ENCODE results near the gene ENGASE. TPM values are rescaled to one million over a fixed set of nuclear protein-coding genes. Genes with fewer than 3 reads are reported as not detected.

The ENGASE gene
- total and polyA plus RNA-seq, 7 donors, result 7.5 to 80.8 (median 26.7) TPM

GRCh38 chr17:79102214-79102613, 27.6 kb downstream of the ENGASE start:
- ATAC-seq, result no peak
- Histone ChIP-seq H3K4me1 (no peaks in the 10 kb centered on the region), H3K36me3 (ENCODE audit: insufficient read depth in 1 of 2, low read depth in 1 of 2) (no peaks in the 10 kb centered on the region), H3K9me3 (no peaks in the 10 kb centered on the region), H3K27me3 (ENCODE audit: insufficient read depth in 3 of 3, low read length in 2 of 3) (peaks cover 0 to 68% (median 17%) of the 10 kb centered on the region in 3 donors), H3K27ac (no peak overlapping the region), H3K4me3 (no peak overlapping the region)
- DNase-seq, result no peak
- 81 to 94% (median 82%) methylated on average over 6 to 7 of the region's 7 CpGs for WGBS, 3 donors
- intact Hi-C loops (cut with DNase I), result no loop called here
- TF ChIP-seq CTCF (IDR thresholded peaks at IDR 0.05), result no peak

GRCh38 chr17:79104898-79105600, 30.4 kb downstream of the ENGASE start:
- 73 to 88% (median 76%) methylated on average over 10 to 12 of the region's 12 CpGs for WGBS, 3 donors
- no peaks in the 10 kb centered on the region for H3K4me1 ChIP-seq
- H3K9me3 ChIP-seq, result no peaks in the 10 kb centered on the region
- H3K36me3 ChIP-seq (ENCODE audit: insufficient read depth in 1 of 2, low read depth in 1 of 2), result no peaks in the 10 kb centered on the region
- H3K27ac ChIP-seq, result no peak overlapping the region
- ATAC-seq (no peak), DNase-seq (no peak)
- H3K4me3 ChIP-seq, result no peak overlapping the region
- intact Hi-C loops (cut with DNase I), result no loop called here
- peaks cover 0 to 48% (median 9%) of the 10 kb centered on the region in 3 donors for H3K27me3 ChIP-seq (ENCODE audit: insufficient read depth in 3 of 3, low read length in 2 of 3)
- no peak for TF ChIP-seq CTCF (IDR thresholded peaks at IDR 0.05)

- no peaks in the 10 kb centered on the region for H3K36me3 ChIP-seq (ENCODE audit: insufficient read depth in 1 of 2, low read depth in 1 of 2)
- ATAC-seq, result no peak
- H3K9me3 ChIP-seq, result no peaks in the 10 kb centered on the region
- no peaks in the 10 kb centered on the region for H3K4me1 ChIP-seq
- no peak overlapping the region for H3K27ac ChIP-seq
- WGBS, 3 donors, result 81 to 83% (median 81%) methylated on average over 14 of the region's 14 CpGs
- H3K27me3 ChIP-seq (ENCODE audit: insufficient read depth in 3 of 3, low read length in 2 of 3), result peaks cover 0 to 44% (median 10%) of the 10 kb centered on the region in 3 donors
- intact Hi-C loops (cut with DNase I), result no loop called here
- no peak overlapping the region for H3K4me3 ChIP-seq
- DNase-seq, result no peak
- no peak for TF ChIP-seq CTCF (IDR thresholded peaks at IDR 0.05)
These were observed 31.3 kb downstream of the ENGASE start for GRCh38 chr17:79105937-79106336.

GRCh38 chr17:79106958-79107357, 32.3 kb downstream of the ENGASE start:
- ATAC-seq, result no peak
- H3K27ac ChIP-seq, result no peak overlapping the region
- DNase-seq, result no peak
- WGBS, 3 donors, result 94 to 98% (median 95%) methylated on average over 10 to 11 of the region's 11 CpGs
- H3K4me3 ChIP-seq, result no peak overlapping the region
- TF ChIP-seq CTCF (IDR thresholded peaks at IDR 0.05), result no peak
- peaks cover 0 to 42% (median 7%) of the 10 kb centered on the region in 3 donors for H3K27me3 ChIP-seq (ENCODE audit: insufficient read depth in 3 of 3, low read length in 2 of 3)
- H3K4me1 ChIP-seq, result no peaks in the 10 kb centered on the region
- intact Hi-C loops (cut with DNase I), result no loop called here
- H3K9me3 ChIP-seq, result no peaks in the 10 kb centered on the region
- no peaks in the 10 kb centered on the region for H3K36me3 ChIP-seq (ENCODE audit: insufficient read depth in 1 of 2, low read depth in 1 of 2)

Data from psoas muscle (tissue), 8 donors.